GM21717 (cell line): ENCODE results near the gene TUBG2.
"Not testable (repeated sequence)": the region's sequence is repeated elsewhere in the genome, so short reads cannot be mapped to it uniquely, and the experiment has no call there.

ENCODE experiments used
- ATAC-seq: cut with Tn5 transposase; IDR thresholded peaks from one replicate; pipeline ENCODE4 v1.9.1; 2021; ENCODE audit warnings: mild to moderate bottlenecking, moderate library complexity; ENCODE audit not compliant: unreplicated experiment

TUBG2 gene

DNA sequence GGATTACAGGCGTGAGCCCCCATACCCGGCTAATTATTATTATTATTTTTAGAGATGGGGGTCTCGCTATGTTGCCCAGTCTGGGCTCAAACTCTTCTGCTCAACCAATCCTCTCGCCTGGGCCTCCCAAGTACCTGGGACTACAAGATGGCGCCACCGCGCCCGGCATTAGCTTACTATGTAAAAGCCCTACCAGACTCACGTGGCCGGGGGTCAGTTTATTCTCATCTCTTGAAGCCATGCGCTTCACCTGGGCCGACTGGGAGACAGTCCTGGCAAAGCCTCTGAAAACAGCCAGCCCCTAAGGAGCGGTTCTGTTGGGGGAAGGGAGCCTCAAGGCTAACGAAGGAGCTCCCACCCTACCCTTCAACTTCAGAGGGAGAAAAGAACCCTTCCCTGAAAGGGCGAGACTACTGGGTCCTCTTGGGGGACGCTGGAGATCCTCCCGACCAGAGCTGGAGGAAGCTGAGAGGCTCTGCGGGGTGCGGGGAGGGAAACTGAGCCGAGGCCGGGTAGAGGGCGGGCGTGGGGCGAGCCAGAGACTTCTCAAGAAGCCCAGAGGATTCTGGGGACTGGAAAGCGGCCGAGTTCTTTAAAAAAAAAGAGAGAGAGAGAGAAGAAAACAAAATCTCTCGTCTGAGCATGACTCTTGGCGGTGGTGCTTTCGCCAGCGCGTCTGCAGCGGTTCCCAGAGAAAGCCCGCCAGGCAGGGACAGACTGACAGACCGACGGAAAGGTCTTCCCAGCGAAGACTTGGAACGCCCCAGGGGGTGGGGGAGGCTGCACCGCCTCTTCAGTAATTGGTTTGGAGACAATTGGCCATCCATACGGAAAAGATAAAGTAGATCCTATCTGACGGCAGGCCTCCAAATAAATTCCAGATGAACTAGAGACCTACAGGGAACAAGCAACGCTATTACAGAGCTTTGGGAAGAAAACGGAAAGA lies 5.6 kb upstream of the TUBG2 start:
- ATAC-seq, result no peak

DNA sequence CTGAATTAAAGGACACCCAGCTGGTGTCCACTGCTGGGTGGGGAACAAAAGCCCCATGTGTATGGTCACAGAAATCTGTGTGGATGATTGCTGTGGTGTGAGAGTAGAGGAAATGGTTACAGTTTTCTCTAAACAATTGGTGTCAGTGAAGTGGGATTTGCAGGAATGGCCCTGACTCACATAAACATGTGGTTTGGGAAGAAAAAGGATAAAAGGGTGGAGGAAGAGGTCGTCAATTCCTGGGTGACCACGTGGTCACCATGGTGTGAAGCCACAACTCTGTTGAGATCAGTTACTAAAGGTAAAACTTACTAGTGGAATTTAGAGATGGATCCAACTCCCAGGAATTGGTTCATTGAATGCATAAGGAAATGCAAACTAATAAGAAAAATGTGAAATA lies 3.6 kb upstream of the TUBG2 start:
- ATAC-seq, result no peak

DNA sequence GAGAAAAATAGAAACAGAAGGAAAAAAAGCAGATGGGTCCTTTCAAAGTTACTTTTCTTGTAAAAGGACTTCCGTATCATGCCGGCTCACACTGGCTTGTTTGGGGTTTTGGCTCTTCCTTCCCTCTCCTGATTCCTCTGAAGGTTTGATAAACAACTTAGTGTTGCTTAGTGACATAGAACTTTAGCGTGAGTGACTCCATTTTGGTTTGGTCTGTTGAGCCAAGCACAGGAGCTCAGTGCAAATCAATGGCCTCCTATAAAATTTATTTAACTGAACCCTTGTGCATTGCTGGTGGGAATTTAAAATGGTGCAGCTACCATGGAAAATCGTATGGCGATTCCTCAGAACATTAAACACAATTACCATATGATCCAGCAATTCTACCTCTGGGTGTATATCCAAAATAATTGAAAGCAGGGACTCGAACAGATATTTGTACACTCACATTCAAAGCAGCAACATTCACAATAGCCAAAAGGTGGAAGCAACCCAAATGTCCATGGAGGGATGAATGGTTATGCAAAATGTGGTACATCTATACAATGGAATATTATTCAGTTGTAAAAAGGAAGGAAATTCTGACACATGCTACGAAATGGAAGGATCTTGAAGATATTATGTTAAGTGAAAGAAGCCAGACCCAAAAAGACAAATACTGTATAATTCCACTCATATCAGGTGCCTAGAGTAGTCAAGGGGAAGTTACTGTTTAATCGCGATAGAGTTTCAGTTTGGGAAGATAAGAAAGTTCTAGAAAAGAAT lies 1.1 kb upstream of the TUBG2 start:
- ATAC-seq, result no peak

DNA sequence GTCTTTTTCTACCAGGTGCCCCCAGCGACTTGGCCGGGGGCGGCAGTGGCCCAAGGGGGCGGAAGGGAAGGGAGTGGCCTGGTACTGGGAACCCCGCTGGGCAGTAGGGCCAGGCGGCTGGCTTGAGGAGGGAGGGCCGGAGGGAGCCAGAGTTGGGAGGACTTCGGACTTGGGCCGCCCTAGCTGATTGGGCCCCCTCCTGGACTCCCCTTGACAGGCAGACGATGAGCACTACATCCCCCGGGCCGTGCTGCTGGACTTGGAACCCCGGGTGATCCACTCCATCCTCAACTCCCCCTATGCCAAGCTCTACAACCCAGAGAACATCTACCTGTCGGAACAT lies 819 bp downstream of the TUBG2 start:
- not testable (repeated sequence) for ATAC-seq

DNA sequence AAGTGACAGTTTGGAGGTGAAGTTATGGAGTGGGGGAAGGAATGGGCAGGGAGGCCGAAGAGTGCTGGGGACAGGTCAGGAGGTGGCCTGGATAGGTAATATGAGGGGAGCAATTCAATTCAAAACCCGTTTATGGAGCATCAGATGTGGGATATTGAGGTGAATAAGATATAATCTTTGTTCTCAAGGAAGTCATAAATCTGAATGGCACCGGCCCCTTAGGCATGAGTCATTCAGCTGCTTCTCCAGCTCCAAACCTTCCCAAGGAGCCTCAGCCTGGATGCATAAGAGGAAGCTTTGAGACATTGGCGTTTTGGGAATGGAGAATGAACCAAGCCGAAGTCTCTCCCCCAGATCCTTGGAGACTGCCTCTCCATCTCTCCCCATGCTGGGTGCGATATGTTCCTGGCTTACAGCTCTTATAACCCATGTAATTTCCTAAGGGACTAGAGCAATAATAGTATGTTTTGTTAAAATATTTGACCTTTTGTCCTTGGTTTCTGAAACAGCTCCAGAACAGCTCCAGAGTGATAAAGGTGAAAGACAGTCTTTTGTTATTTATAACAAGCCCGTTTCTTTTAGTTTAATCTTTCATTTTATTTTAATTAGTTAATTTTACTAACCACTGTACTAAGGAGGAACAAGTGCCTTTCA lies 1.7 kb downstream of the TUBG2 start:
- ATAC-seq, result no peak

DNA sequence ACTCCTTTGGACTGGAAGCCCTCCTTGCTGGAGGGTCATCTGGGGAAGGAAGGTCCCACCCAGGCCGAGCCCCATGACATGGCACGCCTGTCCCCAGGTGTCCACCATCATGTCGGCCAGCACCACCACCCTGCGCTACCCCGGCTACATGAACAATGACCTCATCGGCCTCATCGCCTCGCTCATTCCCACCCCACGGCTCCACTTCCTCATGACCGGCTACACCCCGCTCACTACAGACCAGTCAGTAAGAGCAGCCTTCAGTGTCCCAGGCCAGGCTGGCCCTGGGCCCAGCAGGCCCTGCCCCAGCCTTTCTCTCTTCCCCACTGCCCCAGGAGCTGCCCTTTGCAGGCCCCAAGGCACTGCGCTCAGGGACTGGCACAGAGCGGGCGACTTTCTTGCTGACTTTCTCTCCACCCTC lies 6.5 kb downstream of the TUBG2 start:
- no peak for ATAC-seq

DNA sequence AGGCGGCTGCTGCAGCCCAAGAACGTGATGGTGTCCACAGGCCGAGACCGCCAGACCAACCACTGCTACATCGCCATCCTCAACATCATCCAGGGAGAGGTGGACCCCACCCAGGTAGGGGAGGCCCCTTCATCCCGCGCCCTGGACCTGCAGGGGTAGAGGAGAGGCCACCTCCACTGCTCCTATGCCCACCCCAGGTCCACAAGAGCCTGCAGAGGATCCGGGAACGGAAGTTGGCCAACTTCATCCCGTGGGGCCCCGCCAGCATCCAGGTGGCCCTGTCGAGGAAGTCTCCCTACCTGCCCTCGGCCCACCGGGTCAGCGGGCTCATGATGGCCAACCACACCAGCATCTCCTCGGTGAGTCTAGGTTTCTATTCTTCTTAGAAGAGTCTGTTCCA lies 7.0 kb downstream of the TUBG2 start:
- not testable (repeated sequence) for ATAC-seq

DNA sequence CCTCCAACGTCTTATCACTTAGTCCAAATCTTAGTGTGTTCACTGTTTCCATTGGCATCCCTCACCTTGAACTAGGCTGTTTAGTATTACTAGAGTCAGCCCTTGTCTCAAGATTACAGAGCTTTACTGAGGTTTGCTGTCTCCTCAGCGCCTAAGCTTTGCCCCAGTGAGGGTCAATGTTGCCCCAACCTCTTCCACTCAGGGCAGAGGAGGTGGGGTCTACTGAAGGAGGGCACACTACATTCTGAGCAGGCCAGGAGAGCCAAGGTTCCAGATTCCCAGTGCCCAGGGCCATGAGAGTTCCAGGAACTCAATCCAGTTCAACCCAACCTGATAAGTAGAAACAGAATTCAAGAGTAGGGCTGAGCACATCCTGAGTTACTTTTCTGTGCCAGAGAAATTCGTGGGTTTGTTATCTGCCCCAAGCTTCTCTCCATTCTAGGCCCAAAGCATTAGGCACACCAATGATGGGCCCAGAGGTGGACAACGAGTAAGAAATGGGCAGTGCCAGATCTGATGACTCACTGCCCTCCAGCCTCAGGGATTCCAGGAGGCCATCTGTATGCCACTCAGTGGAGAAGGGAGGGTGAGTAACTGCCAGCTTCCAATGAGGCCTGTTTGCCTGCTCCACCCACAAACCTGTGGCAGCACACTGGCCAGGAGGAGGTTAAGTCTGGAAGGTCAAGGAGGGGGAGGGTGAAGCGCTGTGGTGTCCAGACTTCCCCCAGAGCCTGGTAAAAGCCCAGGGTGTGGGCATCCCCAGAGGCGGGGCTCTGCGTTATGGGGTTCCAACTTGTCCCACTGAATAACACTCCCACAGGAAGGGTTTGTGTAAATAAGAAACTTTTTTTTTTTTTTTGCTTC lies 8.2 kb downstream of the TUBG2 start:
- no peak for ATAC-seq

DNA sequence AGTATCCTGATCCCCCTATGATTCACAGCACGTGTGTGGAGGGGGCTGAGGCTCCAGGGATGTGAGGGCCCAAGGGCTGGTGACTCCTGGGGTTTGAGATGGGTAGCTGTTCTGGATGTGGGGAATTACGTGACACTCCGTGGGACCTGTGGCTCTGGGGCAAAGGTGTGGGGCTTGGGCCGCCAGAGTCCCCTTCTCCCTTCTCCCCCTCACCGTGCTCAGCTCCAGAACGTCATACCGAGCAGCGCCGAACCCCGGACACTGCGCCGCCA lies 10.6 kb downstream of the TUBG2 start:
- ATAC-seq, result no peak

DNA sequence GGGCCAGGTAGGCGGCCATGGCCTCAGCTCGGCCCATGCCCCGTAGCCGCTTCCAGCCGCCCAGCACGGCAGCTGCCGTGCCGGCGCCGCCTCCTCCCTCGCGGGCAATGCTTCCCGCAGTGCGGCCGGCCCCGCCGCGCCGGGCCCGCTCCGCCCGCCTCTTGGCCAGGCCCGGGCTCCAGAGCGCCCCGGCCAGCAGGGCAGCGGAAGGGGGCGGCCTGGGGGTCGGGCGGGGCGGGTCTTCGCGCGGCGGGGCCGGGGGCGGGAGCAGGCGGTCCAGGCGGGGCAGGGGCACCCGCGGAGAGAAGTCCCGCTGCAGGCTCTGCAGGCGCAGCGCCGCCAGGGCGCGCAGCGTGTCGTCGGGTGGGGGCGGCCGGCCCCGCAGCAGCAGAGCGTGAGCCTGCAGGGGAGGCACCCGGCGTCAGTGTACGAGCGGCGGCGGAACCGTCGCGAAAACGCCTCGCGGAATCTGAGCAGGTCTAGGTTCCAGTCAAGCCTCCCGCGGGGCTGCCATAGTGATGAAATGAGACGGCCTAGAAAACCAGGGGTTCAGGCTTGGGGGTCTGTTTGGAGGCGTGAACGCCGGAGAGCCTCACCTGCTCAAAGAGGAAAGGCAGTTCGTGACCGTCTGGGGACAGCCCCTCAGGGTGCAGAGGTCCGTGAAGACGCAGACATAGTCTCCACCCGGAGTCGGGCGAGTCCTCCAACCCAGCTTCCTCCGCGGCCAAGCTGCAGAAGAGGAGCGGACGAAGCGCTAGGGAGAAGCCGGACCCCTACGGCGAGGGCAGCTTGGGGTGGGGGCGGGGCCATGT lies 11.1 kb downstream of the TUBG2 start:
- ATAC-seq, result no peak

DNA sequence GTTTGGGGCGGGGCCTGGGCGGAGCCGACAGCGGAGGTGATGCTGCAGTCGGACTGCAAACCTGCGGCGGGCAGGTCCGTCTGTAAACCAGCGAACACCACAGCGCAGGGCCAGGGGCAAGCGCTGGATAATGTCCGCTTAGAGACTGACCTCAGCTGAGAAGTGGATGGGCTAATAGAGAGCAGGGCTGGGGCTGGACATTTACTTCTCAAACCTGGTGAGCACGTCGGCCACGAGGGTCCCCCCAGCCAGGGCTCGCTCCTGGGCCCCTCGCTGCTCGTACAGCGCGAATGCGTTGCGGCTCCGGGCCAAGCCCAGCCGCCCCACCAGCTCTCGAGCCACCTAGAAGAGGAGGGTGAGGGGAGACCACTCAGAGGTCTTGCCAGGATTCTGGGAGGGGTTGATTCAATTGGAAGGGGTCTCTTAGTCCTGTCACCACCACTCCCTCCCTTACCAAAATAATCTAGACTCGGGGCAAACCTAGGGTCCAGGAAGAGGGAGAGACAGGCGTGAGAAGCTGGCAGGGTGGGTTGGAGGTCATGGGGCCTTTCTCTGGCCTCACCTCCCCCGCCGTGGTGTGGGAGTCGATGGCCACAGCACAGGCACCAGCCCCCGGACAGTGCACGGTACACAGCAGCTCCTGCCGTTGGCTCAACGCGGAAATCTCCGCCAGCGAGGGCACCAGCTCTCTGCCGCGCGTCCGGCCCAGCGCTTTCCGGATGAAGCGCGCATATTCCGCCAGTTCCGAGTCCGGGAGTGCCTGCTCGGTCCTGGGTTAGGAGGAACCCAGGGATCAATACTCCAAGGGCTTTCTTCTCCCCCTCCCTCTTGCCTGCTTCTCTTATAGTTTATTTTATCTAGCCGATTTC lies 11.9 kb downstream of the TUBG2 start:
- ATAC-seq, result no peak

DNA sequence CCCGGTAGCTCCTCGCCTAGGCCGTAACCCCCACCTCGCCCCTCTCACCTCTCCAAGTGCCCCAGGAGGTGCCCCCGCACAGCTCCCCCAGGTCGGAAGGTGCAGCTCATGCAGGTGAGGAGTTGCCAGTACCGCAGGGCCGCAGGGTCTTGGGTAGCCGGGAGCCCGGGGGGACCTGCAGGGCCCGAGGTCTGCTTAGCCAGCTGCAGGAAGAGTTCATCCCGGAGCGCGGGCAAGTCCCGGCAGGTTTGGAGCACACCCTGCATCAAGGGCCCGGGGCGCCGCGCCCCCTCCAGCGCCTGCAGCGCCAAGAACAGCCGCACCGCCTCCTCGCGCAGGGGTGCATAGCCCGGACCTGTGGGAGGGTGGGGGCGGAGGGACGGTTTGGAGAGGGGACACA lies 13.0 kb downstream of the TUBG2 start:
- no peak for ATAC-seq

DNA sequence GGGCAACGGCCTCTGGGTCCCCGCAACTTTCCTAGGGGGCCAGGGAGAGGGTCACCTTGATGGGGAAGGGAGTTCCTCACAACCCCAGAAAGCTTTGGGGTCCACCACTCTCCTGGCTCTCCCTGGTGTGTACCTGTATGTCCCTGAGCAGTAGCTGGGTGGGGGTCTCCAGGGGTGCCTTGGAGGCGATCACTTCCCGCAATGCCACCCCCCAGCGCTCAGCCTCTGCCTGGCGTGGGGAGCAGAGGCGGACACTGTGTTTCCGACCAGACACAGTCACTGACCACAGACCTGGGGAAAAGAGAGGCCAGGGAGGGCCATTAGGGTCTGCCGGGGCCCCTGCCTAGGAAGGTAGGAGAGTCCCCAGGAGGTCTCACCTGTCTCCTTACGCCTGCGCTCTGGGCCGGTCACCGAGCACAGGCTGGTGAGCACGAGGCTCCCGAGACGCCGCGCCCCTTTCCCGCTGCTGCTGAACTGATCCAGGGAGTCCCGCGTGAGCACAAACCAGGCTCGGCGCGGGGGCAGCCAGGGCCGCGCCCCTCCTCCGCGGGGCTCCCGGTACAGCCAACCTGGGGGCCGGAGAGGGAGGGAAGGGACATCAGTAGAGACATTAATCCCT lies 14.3 kb downstream of the TUBG2 start:
- no peak for ATAC-seq

DNA sequence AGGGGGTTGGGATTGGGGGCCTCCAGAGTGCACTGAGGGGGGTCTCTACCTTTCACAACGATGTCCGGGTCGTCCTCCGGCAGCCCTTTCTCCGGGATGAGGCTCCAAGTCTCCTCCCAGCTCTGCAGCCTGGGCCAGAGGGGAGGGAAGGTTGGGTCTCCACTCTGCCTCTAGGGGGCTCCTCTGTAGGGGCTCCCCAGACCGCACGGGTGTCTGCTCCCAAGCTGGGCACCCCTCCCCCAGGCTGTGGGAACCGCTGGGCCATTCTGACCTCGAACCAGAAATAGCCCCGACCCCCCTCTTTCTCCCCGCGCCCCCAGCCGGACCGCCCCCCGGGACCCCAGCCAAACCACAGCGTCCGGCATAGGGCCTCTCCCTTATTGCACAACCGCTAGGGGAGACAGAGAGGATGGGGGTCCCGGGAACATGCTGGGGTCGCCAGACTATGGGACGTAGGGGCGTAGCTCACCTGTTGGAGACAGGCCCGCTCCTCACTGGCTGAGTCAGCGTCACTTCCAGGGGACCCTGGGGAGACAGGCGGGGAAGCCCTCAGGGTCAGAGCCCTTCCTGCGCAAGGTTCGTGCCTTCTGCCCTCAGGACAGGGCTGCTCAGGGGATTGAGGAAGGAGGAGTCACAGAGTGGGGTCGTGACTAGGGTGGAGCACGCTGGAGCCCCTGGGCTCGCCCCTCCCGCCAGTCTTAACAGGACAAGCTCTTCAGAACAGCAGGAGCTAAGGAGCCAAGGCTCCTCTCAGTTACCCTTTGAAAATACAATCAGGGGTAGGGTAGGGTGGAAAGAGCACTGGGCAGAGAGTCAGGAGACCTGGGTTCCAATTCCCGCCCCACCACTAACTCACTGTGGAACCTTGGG lies 15.0 kb downstream of the TUBG2 start:
- ATAC-seq, result no peak

DNA sequence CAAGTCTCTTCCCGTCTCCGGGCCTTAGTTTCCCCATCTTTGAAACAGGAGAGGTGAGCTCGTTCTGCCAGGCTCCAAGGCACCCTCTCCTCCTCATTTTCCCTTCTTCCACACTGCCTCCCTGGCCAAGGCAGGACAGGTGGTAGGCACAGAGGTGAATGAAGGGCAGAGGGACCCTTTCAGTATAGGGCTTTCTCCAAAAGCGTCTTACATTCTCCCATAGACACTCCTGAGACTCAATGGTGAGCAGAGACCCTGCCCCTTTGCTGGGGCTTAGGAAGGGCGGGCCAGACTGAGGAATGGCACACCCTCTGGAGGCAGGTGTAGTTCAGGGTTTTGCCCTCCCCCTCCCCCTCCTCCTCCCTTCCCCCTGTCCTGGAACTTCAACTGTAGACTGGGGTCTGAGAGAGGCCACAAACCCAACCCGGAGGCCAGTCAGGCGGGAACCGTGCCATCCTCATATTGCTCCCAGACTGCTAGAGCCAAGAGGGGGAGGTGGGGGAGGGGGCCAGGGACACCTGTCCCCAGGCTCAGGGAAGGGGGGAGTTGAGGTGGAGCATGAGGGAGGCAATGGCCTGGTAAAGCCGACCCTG lies 15.8 kb downstream of the TUBG2 start:
- no peak for ATAC-seq

DNA sequence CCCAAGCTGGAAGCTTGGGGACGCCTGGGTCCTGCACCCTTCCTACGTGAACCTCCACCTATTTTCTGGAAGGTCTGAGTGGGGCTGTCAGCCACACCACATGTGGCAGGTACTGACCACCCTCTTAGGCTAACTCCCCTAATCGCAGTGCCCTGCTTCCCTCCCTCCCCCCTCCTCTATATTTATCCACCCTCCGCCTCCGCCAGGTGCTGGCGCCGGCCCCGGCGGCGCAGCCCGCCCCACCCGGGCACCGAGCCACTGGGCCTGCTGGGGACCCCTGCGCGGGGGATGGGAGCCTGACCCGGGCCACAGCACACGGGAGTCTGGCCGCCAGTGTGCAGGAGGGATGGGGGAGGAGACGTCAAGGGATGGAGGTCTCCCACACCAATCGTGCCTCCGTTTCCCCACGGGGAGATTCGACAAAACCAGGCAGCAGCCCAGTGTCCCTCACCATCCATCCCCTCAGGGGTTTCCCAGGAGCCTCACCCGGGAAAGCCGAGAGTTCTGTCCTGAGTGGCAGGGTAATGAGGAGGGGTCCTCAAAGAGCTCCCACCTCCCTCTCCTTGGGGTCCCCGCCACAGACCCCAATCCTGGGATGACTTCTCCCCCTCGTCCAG lies 16.4 kb downstream of the TUBG2 start:
- ATAC-seq, result no peak

DNA sequence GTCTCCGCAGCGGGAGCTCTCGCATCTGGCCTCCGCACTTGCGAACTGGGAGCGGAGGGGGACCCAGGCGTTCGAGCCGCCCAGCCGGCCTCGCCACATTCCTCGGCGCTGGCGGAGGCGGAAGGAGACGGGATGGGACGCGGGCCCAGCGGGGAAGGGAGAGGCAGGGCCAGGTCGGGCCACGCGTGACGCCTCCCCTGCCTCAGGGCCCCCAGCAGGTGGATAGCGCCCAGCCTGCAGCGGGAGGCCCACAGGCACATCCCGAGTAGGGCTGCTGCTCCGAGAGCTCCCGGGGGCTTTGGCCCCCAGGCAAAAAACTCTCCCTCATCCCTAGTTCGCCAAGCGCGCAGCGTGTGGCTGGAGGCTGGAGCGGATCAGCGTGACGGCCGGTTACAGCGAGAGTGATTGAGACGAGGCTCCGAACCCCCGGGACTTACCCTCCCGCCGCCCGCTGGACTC lies 16.9 kb downstream of the TUBG2 start:
- no peak for ATAC-seq
